Measurements from ENCODE around the gene ASCC1.

GRCh38 chr10:72176701-72177100, 39.4 kb downstream of the ASCC1 start:
- TF ChIP-seq CTCF (IDR thresholded peaks at IDR 0.05; ENCODE audit: poor library complexity) (no peak), EZH2phosphoT487 (IDR thresholded peaks at IDR 0.05; ENCODE audit: low read depth, severe bottlenecking, unreplicated experiment) (no peak), EZH2 (IDR thresholded peaks at IDR 0.05; ENCODE audit: borderline replicate concordance) (no peak)
